Gastrocnemius medialis (tissue), 4 donors: ENCODE measurements around the gene ZBTB21. TPM values are rescaled to one million over a fixed set of nuclear protein-coding genes. Genes with fewer than 3 reads are reported as not detected.
A peak's percentile ranks its signal among the peaks of the same experiment; 100 is the strongest.

Experiments
- ATAC-seq, 2 donors: fragments of 150-250 bp; one replicate each; pipeline ENCODE4 v1.9.1; 2016
- DNase-seq, 2 donors: peaks; one replicate each; pipeline ENCODE4 v3.0.0-alpha.2; 2019
- H3K27ac ChIP-seq, 4 donors: fragments of 200-600 bp; sonication (generic); 1 replicate in 1 of 4; 2 replicates in 3 of 4; pipeline ENCODE4 v1.5.1; 2016 to 2018; ENCODE audit warnings: mild to moderate bottlenecking in 2 of 4, moderate library complexity in 1 of 4
- H3K27me3 ChIP-seq, 3 donors: fragments of 200-600 bp; sonication (generic) in 2 of 3; 1 replicate in 1 of 3; 2 replicates in 2 of 3; pipeline versions ENCODE4 v1.5.1 to v1.6.0; 2016 to 2019; ENCODE audit warnings: mild to moderate bottlenecking in 1 of 3, moderate library complexity in 1 of 3
- H3K36me3 ChIP-seq, 2 donors: fragments of 200-600 bp; sonication (generic) in 1 of 2; one replicate each; pipeline ENCODE4 v1.5.1; 2017 to 2018
- H3K4me1 ChIP-seq, 2 donors: fragments of 200-600 bp; sonication (generic) in 1 of 2; one replicate each; pipeline ENCODE4 v1.5.1; 2016 to 2017; ENCODE audit warnings: mild to moderate bottlenecking in 2 of 2
- H3K4me3 ChIP-seq, 4 donors: fragments of 200-600 bp; sonication (generic) in 3 of 4; 1 replicate in 1 of 4; 2 replicates in 3 of 4; pipeline ENCODE4 v1.5.1; 2016 to 2019; ENCODE audit warnings: mild to moderate bottlenecking in 2 of 4
- H3K9me3 ChIP-seq, 3 donors: fragments of 200-600 bp; sonication (generic) in 2 of 3; 1 replicate in 1 of 3; 2 replicates in 2 of 3; pipeline ENCODE4 v1.5.1; 2016 to 2019
- POLR2A ChIP-seq, 2 donors: fragments of 450-650 bp; IDR thresholded peaks; one replicate each; pipeline ENCODE4 v1.6.1; 2017; ENCODE audit warnings: antibody characterized with exemption in 2 of 2, mild to moderate bottlenecking in 2 of 2, moderate library complexity in 2 of 2
- in situ Hi-C, 4 donors: fragments of 200-750 bp; cut with MboI; loops; one replicate each; pipeline versions ENCODE4 v1.15.0 to v1.8.0; 2017; ENCODE audit warnings: low sequenced_read_pairs in 4 of 4
- intact Hi-C: fragments of 100-400 bp; cut with DNase I; formaldehyde crosslinking; loops from one replicate; pipeline ENCODE4 v1.15.1; 2023; ENCODE audit warnings: low total_unique reads
- total RNA-seq, 4 donors: library from RNA; depleted of rRNA; stranded (reverse); fragments of >200 nt; gene quantifications; one replicate each; pipeline versions ENCODE4 v1.1.0 to v1.2.3, GENCODE V29; 2016
- TF ChIP-seq, protein P1 (sequence below), 5 experiments: fragments of 450-650 bp in 3 of 5; fragments of 200-600 bp in 2 of 5; sonication (generic) in 2 of 5; IDR thresholded peaks in 4 of 5; conservative IDR thresholded peaks in 1 of 5; 1 replicate in 4 of 5; 2 replicates in 1 of 5; pipeline ENCODE4 v1.5.1; 2016 to 2019; ENCODE audit warnings: antibody characterized with exemption in 5 of 5, mild to moderate bottlenecking in 3 of 5, moderate library complexity in 3 of 5

ZBTB21 gene
- total RNA-seq, 4 donors from 2014 or later: 1.9 to 5.0 (median 4.0) TPM

DNA sequence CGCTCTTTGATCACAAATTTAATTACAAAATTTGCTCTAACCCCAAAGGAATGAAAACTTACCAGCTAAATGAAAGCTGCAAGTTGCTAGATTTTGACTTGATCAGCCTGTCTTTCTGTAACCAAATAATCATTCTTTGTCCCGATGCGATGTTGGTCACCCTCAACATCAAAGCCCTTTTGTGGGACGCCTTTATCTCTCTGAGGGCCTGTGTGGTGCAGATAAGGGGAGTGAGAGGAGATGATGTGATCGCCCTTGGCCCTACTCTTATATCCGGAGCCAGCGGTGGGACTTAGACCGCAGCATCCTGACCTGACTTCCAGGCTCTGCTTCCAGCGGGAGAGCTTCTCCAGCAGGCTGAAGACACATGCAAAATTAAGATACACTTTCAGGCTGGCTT is 41.6 kb upstream of the ZBTB21 start:
- Histone ChIP-seq H3K36me3 (no peaks in the 10 kb centered on the region), H3K4me3 (no peak overlapping the region), H3K27ac (no peak overlapping the region), H3K27me3 (no peaks in the 10 kb centered on the region), H3K4me1 (peaks cover 5 to 12% of the 10 kb centered on the region in 2 donors), H3K9me3 (no peaks in the 10 kb centered on the region)
- TF ChIP-seq POLR2A (IDR thresholded peaks at IDR 0.05): no peak
- TF ChIP-seq, protein P1, sequence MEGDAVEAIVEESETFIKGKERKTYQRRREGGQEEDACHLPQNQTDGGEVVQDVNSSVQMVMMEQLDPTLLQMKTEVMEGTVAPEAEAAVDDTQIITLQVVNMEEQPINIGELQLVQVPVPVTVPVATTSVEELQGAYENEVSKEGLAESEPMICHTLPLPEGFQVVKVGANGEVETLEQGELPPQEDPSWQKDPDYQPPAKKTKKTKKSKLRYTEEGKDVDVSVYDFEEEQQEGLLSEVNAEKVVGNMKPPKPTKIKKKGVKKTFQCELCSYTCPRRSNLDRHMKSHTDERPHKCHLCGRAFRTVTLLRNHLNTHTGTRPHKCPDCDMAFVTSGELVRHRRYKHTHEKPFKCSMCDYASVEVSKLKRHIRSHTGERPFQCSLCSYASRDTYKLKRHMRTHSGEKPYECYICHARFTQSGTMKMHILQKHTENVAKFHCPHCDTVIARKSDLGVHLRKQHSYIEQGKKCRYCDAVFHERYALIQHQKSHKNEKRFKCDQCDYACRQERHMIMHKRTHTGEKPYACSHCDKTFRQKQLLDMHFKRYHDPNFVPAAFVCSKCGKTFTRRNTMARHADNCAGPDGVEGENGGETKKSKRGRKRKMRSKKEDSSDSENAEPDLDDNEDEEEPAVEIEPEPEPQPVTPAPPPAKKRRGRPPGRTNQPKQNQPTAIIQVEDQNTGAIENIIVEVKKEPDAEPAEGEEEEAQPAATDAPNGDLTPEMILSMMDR (IDR thresholded peaks at IDR 0.05 in 4 of 5, conservative IDR thresholded peaks at IDR 0.05 in 1 of 5): no peak
- intact Hi-C loops: no loop called here
- in situ Hi-C loops: no loop called here
- ATAC-seq (no peak), DNase-seq (no peak)

DNA sequence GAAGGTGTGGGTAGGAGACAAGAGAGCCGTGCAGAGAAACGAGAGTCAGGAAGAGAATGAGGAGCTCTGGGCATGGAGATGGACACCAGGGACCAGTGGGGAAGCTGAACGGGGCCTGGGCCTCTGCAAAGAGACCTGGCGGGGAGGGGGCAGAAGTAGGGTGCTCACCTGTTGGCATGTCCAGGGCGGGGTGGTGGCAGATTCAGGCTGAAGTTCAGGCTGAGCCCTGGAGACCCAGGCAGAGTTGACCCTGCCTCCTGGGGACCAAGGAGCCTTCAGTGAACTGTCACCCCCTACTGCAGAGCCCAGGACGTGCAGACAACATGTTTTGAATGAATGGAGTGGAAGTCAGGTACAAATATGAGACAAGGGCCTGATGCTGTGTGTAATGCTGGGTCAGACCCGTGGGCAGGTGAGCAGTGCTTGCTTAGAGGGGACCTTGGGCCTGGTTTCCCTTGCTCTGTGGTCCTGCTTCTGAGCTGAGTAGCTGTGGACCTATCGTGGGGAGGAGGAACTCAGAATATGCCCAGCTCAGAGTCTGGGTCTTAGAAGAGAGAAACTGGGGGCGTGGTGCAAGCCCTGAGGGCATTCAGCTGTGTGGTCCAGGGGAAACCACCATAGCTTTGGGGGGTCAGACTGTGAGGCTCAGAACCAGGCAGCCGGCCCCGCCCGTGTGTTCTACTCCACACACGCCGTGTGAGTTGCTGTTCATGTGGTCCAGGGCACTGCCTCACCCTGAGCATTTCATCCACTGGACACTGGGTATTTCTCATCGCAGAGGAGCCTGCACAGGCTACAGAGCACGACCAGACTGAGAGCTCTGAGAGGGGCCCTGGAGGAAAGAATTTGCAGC is 39.6 kb upstream of the ZBTB21 start:
- DNase-seq (no peak), ATAC-seq (no peak)
- in situ Hi-C loops (no loop called here), intact Hi-C loops (no loop called here)
- no peaks in the 10 kb centered on the region for H3K27me3 ChIP-seq
- H3K4me3 ChIP-seq: no peak overlapping the region
- TF ChIP-seq, protein P1 (IDR thresholded peaks at IDR 0.05 in 4 of 5, conservative IDR thresholded peaks at IDR 0.05 in 1 of 5): no peak
- no peak for TF ChIP-seq POLR2A (IDR thresholded peaks at IDR 0.05)
- no peaks in the 10 kb centered on the region for H3K36me3 ChIP-seq
- no peak overlapping the region for H3K27ac ChIP-seq
- no peaks in the 10 kb centered on the region for H3K9me3 ChIP-seq
- peaks cover 5 to 12% of the 10 kb centered on the region in 2 donors for H3K4me1 ChIP-seq

DNA sequence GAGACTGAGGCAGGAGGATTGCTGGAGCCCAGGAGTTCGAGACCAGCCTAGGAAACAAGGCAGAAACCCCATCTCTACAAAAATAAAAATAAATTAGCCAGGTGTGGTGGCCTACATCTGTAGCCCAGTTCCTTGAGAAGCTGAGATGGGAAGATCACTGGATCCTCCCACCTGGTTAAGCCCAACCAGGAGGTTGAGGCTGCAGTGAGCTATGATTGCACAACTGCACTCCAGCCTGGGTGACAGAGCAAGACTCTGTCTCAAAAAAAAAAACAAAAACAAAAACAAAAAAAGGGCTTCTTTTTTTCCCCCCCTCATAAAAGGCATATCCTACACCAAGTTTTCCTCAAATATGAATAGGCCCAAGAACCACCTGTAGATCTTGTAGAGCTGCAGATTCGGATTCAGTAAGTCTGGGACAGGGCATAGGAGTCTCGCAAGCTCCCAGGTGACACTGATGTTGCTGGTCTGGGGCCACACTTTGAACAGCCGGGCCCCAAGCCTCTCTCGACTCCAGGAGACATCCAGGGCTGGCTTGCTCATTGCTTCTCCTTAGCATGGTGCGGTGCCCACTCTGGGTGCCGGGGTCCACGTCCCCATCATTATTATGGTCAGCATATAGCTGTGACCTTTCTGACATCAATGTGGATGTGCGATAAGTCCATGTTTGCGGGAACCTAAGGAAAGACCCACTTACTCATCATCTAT is 38.9 kb upstream of the ZBTB21 start:
- Histone ChIP-seq H3K36me3 (no peaks in the 10 kb centered on the region), H3K27ac (no peak overlapping the region), H3K4me1 (peaks cover 5 to 12% of the 10 kb centered on the region in 2 donors), H3K27me3 (no peaks in the 10 kb centered on the region), H3K9me3 (no peaks in the 10 kb centered on the region), H3K4me3 (no peak overlapping the region)
- TF ChIP-seq, protein P1 (IDR thresholded peaks at IDR 0.05 in 4 of 5, conservative IDR thresholded peaks at IDR 0.05 in 1 of 5): no peak
- TF ChIP-seq POLR2A (IDR thresholded peaks at IDR 0.05): no peak
- in situ Hi-C loops: no loop called here
- DNase-seq (no peak), ATAC-seq (no peak)
- intact Hi-C loops: no loop called here

DNA sequence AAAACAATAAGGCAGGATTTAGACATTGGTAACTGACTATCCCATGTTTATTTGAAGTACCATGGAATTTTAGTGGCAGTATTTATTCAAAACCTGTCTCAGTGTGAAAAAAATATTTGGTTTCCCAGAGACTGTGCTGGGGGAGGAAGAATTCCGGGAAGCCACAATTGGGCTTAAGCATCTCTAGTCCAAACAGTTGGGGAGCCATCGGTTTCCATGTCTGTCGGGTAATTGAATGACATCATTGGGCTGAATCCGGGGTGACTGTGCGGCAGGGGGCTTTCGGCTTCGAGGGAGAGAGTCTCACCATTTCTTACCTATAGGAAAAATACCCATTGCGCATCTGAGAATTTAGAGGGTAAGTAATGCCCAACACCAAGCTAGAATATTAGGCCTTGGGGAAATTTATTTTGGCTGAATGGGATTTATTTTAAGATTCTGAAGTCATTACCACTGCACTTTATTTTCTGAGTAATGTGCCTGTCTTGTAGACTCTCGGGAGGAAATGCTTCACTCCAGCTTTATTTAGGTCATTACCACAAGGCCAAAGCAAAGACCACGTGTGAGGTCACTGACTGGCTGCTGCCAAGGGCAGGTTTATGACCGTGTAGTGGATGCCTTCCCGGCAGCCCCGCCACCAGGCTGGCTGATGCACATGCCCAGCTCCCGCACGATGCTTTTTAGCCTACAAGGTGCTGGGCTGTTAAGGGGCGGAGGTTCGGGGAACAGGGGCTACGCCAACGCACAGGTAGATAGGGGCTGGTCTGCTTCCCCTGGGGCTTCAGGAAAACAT is 37.9 kb upstream of the ZBTB21 start:
- intact Hi-C loops (no loop called here), in situ Hi-C loops (no loop called here)
- Histone ChIP-seq H3K36me3 (no peaks in the 10 kb centered on the region), H3K27me3 (no peaks in the 10 kb centered on the region), H3K9me3 (no peaks in the 10 kb centered on the region), H3K27ac (peak overlapping the region in 1 of 4 donors; percentile 6), H3K4me1 (peaks cover 5 to 12% of the 10 kb centered on the region in 2 donors), H3K4me3 (no peak overlapping the region)
- peak; percentile 58 to 65 for ATAC-seq
- DNase-seq: peak in 1 of 2 donors; percentile 38
- TF ChIP-seq POLR2A (IDR thresholded peaks at IDR 0.05): no peak
- TF ChIP-seq, protein P1 (IDR thresholded peaks at IDR 0.05 in 4 of 5, conservative IDR thresholded peaks at IDR 0.05 in 1 of 5): no peak
